Neural cell (in vitro differentiated cells): ENCODE data around the gene RAB5B. TPM values are rescaled to one million over a fixed set of nuclear protein-coding genes. Genes with fewer than 3 reads are reported as not detected.

Source experiments
- H2AFZ ChIP-seq: fragments of 200-600, 300-800 bp; sonication (generic), shearing (Covaris generic); 2 replicates; pipeline ENCODE4 v1.6.0; 2014; ENCODE audit warnings: low read depth, mild to moderate bottlenecking, antibody characterized with exemption, low read length, moderate library complexity
- H3F3A ChIP-seq: fragments of 200-600 bp; shearing (Covaris generic); 2 replicates; pipeline ENCODE4 v1.6.1; 2016; ENCODE audit warnings: mild to moderate bottlenecking, moderate library complexity, mixed read lengths, antibody characterized with exemption, low read length; ENCODE audit not compliant: insufficient read depth, poor library complexity, severe bottlenecking
- H3K27ac ChIP-seq: fragments of 200-600, 300-800 bp; sonication (generic), shearing (Covaris generic); 2 replicates; pipeline ENCODE4 v1.5.1; 2014; ENCODE audit warnings: mild to moderate bottlenecking, low read length, moderate library complexity
- H3K27me3 ChIP-seq: fragments of 300-800, 200-600 bp; sonication (generic), shearing (Covaris generic); 2 replicates; pipeline ENCODE4 v1.6.0; 2014; ENCODE audit warnings: mild to moderate bottlenecking, low read depth, low read length, moderate library complexity; ENCODE audit not compliant: insufficient read depth
- H3K36me3 ChIP-seq: fragments of 300-800, 200-600 bp; sonication (generic), shearing (Covaris generic); 2 replicates; pipeline ENCODE4 v1.5.1; 2014; ENCODE audit warnings: mild to moderate bottlenecking, antibody characterized with exemption, low read length, moderate library complexity; ENCODE audit not compliant: insufficient read depth
- H3K4me2 ChIP-seq: fragments of 300-800, 200-600 bp; sonication (generic), shearing (Covaris generic); 2 replicates; pipeline ENCODE4 v1.6.0; 2014; ENCODE audit warnings: mild to moderate bottlenecking, low read length
- H3K4me3 ChIP-seq: fragments of 300-800, 200-600 bp; sonication (generic), shearing (Covaris generic); 2 replicates; pipeline ENCODE4 v1.5.1; 2014; ENCODE audit warnings: mild to moderate bottlenecking, low read length, moderate library complexity
- H3K79me2 ChIP-seq: fragments of 200-600 bp; shearing (Covaris generic); replicated peaks from 2 replicates; pipeline ENCODE4 v1.6.0; 2014; ENCODE audit warnings: mild to moderate bottlenecking, low read length, moderate library complexity; ENCODE audit not compliant: insufficient read depth
- H3K9ac ChIP-seq: fragments of 300-800, 200-600 bp; sonication (generic), shearing (Covaris generic); 2 replicates; pipeline ENCODE4 v1.6.1; 2016; ENCODE audit warnings: mild to moderate bottlenecking, low read length, mixed read lengths
- H3K9me2 ChIP-seq: fragments of 200-600 bp; shearing (Covaris generic); 2 replicates; pipeline ENCODE4 v1.6.1; 2016; ENCODE audit warnings: mild to moderate bottlenecking, low read length, mixed read lengths; ENCODE audit not compliant: insufficient read depth
- H3K9me3 ChIP-seq: fragments of 200-600, 300-800 bp; sonication (generic), shearing (Covaris generic); 2 replicates; pipeline ENCODE4 v1.6.1; 2016; ENCODE audit warnings: mild to moderate bottlenecking, mixed run types, low read length, moderate library complexity, mixed read lengths
- H4K20me1 ChIP-seq: fragments of 200-600 bp; shearing (Covaris generic); 2 replicates; pipeline ENCODE4 v1.6.1; 2016; ENCODE audit warnings: mild to moderate bottlenecking, mixed run types; ENCODE audit not compliant: insufficient read depth
- CTCF ChIP-seq: fragments of 450-650 bp; IDR thresholded peaks from 2 replicates; pipeline ENCODE4 v1.5.1; 2014; ENCODE audit warnings: antibody characterized with exemption, mild to moderate bottlenecking, moderate library complexity; ENCODE audit not compliant: poor library complexity, severe bottlenecking
- EP300 ChIP-seq: fragments of 450-650 bp; conservative IDR thresholded peaks from 2 replicates; pipeline ENCODE4 v1.6.1; 2014; ENCODE audit warnings: antibody characterized with exemption, mild to moderate bottlenecking, moderate library complexity; ENCODE audit not compliant: poor library complexity, severe bottlenecking
- EZH2 ChIP-seq: fragments of 200-600, 300-800 bp; shearing (Covaris generic), sonication (generic); IDR thresholded peaks from 2 replicates; pipeline ENCODE4 v1.6.1; 2014; ENCODE audit warnings: antibody characterized with exemption, low read length, borderline replicate concordance, mild to moderate bottlenecking; ENCODE audit not compliant: insufficient read depth, poor library complexity, severe bottlenecking
- MXI1 ChIP-seq: fragments of 450-650 bp; conservative IDR thresholded peaks from 2 replicates; pipeline ENCODE4 v1.6.1; 2014; ENCODE audit warnings: antibody characterized with exemption, mild to moderate bottlenecking; ENCODE audit not compliant: poor library complexity, severe bottlenecking
- POLR2AphosphoS5 ChIP-seq: IDR thresholded peaks from 2 replicates; pipeline ENCODE4 v1.6.1; 2012
- RAD21 ChIP-seq: fragments of 450-650 bp; conservative IDR thresholded peaks from 2 replicates; pipeline ENCODE4 v1.6.1; 2014; ENCODE audit warnings: antibody characterized with exemption, mild to moderate bottlenecking, moderate library complexity
- SMC3 ChIP-seq: fragments of 450-650 bp; conservative IDR thresholded peaks from 2 replicates; pipeline ENCODE4 v1.6.1; 2014; ENCODE audit warnings: antibody characterized with exemption, mild to moderate bottlenecking, moderate library complexity; ENCODE audit not compliant: poor library complexity
- TAF1 ChIP-seq: IDR thresholded peaks from 2 replicates; pipeline ENCODE4 v1.6.1; 2012; ENCODE audit warnings: low read depth
- polyA plus RNA-seq: library from polyadenylated mRNA; depleted of rRNA; stranded (reverse); fragments of >200 nt; gene quantifications from 2 replicates; pipeline ENCODE4 v1.2.3, GENCODE V29; 2014
- TF ChIP-seq, protein P1 (sequence below): IDR thresholded peaks from 2 replicates; pipeline ENCODE4 v1.6.1; 2012; ENCODE audit warnings: borderline replicate concordance

The RAB5B gene
- polyA plus RNA-seq, 1 donor from 2014 or later, result 39.6 TPM

DNA sequence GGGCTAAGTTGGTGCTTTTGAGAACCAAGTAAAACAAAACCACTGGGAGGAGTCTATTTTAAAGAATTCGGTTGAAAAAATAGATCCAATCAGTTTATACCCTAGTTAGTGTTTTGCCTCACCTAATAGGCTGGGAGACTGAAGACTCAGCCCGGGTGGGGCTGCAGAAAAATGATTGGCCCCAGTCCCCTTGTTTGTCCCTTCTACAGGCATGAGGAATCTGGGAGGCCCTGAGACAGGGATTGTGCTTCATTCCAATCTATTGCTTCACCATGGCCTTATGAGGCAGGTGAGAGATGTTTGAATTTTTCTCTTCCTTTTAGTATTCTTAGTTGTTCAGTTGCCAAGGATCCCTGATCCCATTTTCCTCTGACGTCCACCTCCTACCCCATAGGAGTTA lies 1.8 kb upstream of the RAB5B start:
- H3K4me2 ChIP-seq, result peak overlapping the region; percentile 63

DNA sequence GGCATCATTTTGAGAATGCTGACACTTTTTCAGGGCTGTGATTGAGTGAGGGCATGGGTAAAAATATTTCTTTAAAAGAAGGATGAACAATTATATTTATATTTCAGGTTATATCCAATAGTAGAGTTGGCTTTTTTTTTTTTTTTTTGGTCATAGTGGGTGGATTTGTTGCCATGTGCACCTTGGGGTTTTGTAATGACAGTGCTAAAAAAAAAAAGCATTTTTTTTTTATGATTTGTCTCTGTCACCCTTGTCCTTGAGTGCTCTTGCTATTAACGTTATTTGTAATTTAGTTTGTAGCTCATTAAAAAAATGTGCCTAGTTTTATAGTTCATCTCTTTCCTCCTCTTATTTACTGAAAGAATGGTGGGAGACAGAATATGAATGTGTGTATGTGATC lies 1.4 kb upstream of the RAB5B start:
- Histone ChIP-seq H3K9me2 (no peaks in the 10 kb centered on the region), H3K79me2 (peaks cover 43% of the 10 kb centered on the region), H3K9ac (peak overlapping the region; percentile 76), H3K4me3 (peak overlapping the region; percentile 84), H3K4me2 (peak overlapping the region; percentile 63), H3K27ac (peak overlapping the region; percentile 91), H4K20me1 (no peaks in the 10 kb centered on the region), H3K9me3 (no peaks in the 10 kb centered on the region), H3F3A (no peaks in the 10 kb centered on the region), H3K27me3 (no peaks in the 10 kb centered on the region), H2AFZ (peak overlapping the region; percentile 80), H3K36me3 (no peaks in the 10 kb centered on the region)
- TF ChIP-seq POLR2AphosphoS5 (no peak), SMC3 (no peak), MXI1 (no peak), EP300 (no peak), CTCF (no peak), RAD21 (no peak), EZH2 (no peak), TAF1 (no peak)
- TF ChIP-seq, protein P1, sequence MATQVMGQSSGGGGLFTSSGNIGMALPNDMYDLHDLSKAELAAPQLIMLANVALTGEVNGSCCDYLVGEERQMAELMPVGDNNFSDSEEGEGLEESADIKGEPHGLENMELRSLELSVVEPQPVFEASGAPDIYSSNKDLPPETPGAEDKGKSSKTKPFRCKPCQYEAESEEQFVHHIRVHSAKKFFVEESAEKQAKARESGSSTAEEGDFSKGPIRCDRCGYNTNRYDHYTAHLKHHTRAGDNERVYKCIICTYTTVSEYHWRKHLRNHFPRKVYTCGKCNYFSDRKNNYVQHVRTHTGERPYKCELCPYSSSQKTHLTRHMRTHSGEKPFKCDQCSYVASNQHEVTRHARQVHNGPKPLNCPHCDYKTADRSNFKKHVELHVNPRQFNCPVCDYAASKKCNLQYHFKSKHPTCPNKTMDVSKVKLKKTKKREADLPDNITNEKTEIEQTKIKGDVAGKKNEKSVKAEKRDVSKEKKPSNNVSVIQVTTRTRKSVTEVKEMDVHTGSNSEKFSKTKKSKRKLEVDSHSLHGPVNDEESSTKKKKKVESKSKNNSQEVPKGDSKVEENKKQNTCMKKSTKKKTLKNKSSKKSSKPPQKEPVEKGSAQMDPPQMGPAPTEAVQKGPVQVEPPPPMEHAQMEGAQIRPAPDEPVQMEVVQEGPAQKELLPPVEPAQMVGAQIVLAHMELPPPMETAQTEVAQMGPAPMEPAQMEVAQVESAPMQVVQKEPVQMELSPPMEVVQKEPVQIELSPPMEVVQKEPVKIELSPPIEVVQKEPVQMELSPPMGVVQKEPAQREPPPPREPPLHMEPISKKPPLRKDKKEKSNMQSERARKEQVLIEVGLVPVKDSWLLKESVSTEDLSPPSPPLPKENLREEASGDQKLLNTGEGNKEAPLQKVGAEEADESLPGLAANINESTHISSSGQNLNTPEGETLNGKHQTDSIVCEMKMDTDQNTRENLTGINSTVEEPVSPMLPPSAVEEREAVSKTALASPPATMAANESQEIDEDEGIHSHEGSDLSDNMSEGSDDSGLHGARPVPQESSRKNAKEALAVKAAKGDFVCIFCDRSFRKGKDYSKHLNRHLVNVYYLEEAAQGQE, result no peak

More for the DNA sequence above, 1.8 kb upstream of the RAB5B start:
- Histone ChIP-seq H3K27ac (peak overlapping the region; percentile 91), H3K79me2 (peaks cover 39% of the 10 kb centered on the region), H3K9ac (peak overlapping the region; percentile 76), H2AFZ (no peak overlapping the region), H3F3A (no peaks in the 10 kb centered on the region), H3K9me2 (no peaks in the 10 kb centered on the region), H3K27me3 (no peaks in the 10 kb centered on the region), H3K36me3 (no peaks in the 10 kb centered on the region), H4K20me1 (no peaks in the 10 kb centered on the region), H3K4me3 (peak overlapping the region; percentile 84), H3K9me3 (no peaks in the 10 kb centered on the region)
- TF ChIP-seq CTCF, result no peak
- TF ChIP-seq RAD21, result no peak
- no peak for TF ChIP-seq POLR2AphosphoS5
- no peak for TF ChIP-seq MXI1
- no peak for TF ChIP-seq SMC3
- TF ChIP-seq TAF1, result no peak
- TF ChIP-seq EZH2, result no peak
- no peak for TF ChIP-seq EP300
- TF ChIP-seq, protein P1, result no peak
